ENCODE results near the gene FBXO31.

The FBXO31 gene

GRCh38 chr16:87325423-87325858, 58.1 kb downstream of the FBXO31 start:
- no peak overlapping the region for H3K4me3 ChIP-seq (replicated peaks; ENCODE audit: low read depth, low read length)
- TF ChIP-seq, protein P1, sequence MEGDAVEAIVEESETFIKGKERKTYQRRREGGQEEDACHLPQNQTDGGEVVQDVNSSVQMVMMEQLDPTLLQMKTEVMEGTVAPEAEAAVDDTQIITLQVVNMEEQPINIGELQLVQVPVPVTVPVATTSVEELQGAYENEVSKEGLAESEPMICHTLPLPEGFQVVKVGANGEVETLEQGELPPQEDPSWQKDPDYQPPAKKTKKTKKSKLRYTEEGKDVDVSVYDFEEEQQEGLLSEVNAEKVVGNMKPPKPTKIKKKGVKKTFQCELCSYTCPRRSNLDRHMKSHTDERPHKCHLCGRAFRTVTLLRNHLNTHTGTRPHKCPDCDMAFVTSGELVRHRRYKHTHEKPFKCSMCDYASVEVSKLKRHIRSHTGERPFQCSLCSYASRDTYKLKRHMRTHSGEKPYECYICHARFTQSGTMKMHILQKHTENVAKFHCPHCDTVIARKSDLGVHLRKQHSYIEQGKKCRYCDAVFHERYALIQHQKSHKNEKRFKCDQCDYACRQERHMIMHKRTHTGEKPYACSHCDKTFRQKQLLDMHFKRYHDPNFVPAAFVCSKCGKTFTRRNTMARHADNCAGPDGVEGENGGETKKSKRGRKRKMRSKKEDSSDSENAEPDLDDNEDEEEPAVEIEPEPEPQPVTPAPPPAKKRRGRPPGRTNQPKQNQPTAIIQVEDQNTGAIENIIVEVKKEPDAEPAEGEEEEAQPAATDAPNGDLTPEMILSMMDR (IDR thresholded peaks at IDR 0.05; ENCODE audit: low read length, missing control alignments) = no peak
- DNase-seq (ENCODE audit: low read depth) = no peak

- H3K4me3 ChIP-seq (replicated peaks; ENCODE audit: low read depth, low read length) = no peak overlapping the region
- TF ChIP-seq, protein P1 (IDR thresholded peaks at IDR 0.05; ENCODE audit: low read length, missing control alignments) = peak; percentile 84
- DNase-seq (ENCODE audit: low read depth) = peak; percentile 36
These were observed 58.9 kb downstream of the FBXO31 start for GRCh38 chr16:87324411-87325275.

GRCh38 chr16:87323727-87324410, 59.7 kb downstream of the FBXO31 start:
- no peak for DNase-seq (ENCODE audit: low read depth)
- no peak overlapping the region for H3K4me3 ChIP-seq (replicated peaks; ENCODE audit: low read depth, low read length)
- TF ChIP-seq, protein P1 (IDR thresholded peaks at IDR 0.05; ENCODE audit: low read length, missing control alignments) = no peak

GRCh38 chr16:87322833-87323726, 60.5 kb downstream of the FBXO31 start:
- no peak overlapping the region for H3K4me3 ChIP-seq (replicated peaks; ENCODE audit: low read depth, low read length)
- TF ChIP-seq, protein P1 (IDR thresholded peaks at IDR 0.05; ENCODE audit: low read length, missing control alignments) = no peak
- no peak for DNase-seq (ENCODE audit: low read depth)

- no peak overlapping the region for H3K4me3 ChIP-seq (replicated peaks; ENCODE audit: low read depth, low read length)
- TF ChIP-seq, protein P1 (IDR thresholded peaks at IDR 0.05; ENCODE audit: low read length, missing control alignments) = no peak
- no peak for DNase-seq (ENCODE audit: low read depth)
These were observed 61.2 kb downstream of the FBXO31 start for GRCh38 chr16:87322360-87322759.

DNA sequence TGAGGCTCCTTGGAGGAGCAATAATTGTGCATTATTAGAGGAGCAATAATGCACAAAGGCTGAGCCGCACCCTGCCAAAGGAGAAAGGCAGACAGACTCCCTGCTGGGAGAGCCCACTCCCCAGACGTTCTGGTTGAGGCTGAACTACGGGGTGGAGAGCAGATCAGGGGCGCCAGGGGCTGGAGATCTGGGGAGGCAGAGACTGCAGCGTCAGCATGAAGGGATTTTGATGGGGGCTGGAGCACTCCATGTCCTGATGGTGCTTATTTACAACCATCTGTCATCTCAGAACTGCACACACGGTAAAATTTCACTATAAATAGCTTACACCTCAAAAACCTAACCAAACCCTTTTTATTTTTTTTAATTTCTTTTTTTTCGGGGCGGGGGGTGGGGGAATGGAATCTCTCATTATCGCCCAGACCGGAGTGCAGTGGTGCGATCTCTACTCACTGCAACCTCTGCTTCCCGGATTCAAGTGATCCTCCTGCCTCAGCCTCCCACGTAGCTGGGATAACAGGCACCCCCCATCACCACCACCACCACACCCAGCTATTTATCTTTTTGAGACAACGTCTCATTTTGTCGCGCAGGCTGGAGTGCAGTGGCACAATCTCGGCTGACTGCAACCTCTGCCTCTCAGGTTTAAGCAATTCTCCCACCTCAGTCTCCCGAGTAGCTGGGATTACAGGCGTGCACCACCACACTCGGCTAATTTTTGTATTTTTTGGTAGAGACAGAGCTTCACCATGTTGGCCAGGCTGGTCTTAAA, 62.1 kb downstream of the FBXO31 start:
- no peak overlapping the region for H3K4me3 ChIP-seq (replicated peaks; ENCODE audit: low read depth, low read length)
- no peak for DNase-seq (ENCODE audit: low read depth)
- TF ChIP-seq, protein P1 (IDR thresholded peaks at IDR 0.05; ENCODE audit: low read length, missing control alignments) = no peak
